ENCODE results near the gene CLDN9. TPM values are rescaled to one million over a fixed set of nuclear protein-coding genes. Genes with fewer than 3 reads are reported as not detected.
"Not testable (repeated sequence)": the region's sequence is repeated elsewhere in the genome, so short reads cannot be mapped to it uniquely, and the experiment has no call there.

Gene CLDN9
- total RNA-seq, 1 experiment from 2014 or later: 0.05 TPM

DNA sequence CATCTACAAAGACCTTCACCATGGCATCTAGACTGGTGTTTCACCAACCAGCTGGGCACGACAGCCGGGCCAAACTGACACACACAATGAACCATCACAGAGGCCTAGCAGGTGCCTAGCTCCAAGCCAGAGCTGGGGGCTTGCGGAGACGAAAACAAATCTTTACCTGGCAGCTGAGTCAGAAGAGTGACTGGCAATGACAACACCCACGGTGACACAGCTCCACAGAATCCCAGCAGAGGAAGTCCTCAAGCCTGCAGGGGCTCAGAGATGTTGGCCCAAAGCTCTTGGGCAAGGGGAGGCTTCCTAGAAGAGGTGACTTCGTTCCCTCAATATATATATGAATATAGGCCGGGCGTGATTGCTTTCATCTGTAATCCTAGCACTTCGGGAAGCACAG is 38.8 kb downstream of the CLDN9 start:
- DNase-seq (ENCODE audit: extremely low read depth, low read depth): no peak

DNA sequence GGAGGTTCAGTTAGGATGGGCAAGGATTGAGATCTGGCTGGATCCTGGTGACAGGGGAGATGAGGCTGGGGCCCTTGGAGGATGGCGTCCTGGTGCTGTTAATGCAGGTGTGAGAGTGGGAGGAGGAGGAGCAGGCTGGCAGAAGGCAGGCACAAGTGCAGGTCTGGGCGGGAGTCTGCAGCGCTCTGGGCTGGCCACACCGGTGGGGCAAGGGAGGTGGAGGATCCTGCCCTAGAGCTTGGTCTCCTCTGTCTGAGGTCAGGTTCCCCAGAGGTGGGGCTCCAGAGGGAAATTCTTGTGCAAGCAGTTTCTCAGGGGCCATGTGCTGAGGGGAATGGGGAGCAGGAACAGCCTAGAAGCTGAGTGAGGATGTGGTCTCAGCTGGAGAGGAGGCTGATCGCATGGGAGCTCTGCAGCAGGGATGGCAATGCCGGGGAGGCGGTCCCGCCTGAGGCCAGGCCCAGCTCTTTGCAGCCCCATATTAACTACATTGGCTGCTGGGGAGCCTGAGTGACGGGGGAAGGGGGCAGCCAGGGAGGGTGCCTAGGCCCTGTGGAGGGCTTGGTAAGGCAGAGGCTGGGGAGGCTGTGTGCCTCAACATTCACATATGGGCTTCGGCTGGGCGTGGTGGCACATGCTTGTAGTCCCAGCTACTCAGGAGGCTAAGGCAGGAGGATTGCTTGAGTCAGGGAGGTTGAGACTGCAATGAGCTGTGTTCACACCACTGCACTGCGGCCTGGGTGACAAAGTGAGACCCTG is 40.0 kb downstream of the CLDN9 start:
- DNase-seq (ENCODE audit: extremely low read depth, low read depth): not testable (repeated sequence)

DNA sequence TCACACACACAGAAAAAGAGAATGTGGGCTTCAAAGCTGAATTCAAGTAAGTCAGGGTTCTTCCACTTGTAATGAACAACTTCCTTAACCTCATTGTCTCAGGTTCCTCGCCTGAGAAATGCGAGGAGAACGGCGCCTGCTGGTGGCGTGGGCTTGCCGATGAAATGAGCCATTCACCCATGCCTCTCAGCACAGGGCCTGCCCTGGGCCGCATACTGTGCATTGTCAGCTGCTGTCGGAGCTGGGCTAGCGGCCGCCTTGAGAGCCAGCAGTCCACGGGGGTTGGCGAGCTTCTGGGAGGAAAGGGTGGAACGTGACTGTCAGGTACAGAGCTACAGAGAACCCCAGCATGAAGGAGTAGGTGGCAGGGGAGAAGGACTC is 40.6 kb downstream of the CLDN9 start:
- not testable (repeated sequence) for DNase-seq (ENCODE audit: extremely low read depth, low read depth)

DNA sequence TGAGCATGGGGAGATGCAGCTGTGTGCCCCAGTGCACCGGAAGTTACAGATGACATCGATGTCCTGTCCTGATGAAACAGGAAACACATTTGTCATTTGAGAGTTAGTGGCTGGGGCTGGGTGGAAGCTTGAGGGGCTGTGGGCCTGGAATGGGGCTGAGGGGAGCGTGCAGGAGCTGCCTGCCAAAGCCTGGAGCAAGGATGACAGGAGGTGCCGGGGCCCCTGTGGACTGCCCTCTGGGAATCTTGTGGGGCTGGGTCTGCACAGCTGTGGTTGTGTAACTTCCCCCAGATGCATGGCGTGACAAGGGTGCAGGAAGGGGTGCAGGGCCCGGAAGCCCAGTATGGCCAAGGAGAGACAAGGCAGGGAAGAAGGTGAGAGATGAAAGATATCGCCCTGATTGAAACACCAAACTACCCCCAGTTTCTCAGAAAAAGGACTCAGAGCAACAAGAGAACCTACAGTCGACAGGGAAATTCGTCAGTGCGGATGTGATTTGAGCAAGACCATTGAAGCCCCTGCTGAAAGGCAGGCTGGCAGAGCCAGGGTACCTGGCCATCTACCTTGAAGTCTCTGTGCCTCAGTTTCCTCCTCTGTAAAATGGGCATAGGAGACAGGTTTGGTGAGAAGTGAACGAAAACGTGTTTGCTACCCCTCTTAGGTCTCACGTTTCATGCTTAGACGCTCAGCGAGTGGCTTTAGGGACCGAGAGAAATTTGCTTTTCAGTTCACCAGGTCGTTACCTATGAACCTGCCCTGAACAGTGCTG is 42.4 kb downstream of the CLDN9 start:
- no peak for DNase-seq (ENCODE audit: extremely low read depth, low read depth)

GRCh38 chr16:3055734-3056115 is 43.0 kb downstream of the CLDN9 start:
- not testable (repeated sequence) for DNase-seq (ENCODE audit: extremely low read depth, low read depth)

GRCh38 chr16:3056336-3057180 is 43.8 kb downstream of the CLDN9 start:
- DNase-seq (ENCODE audit: extremely low read depth, low read depth): no peak

DNA sequence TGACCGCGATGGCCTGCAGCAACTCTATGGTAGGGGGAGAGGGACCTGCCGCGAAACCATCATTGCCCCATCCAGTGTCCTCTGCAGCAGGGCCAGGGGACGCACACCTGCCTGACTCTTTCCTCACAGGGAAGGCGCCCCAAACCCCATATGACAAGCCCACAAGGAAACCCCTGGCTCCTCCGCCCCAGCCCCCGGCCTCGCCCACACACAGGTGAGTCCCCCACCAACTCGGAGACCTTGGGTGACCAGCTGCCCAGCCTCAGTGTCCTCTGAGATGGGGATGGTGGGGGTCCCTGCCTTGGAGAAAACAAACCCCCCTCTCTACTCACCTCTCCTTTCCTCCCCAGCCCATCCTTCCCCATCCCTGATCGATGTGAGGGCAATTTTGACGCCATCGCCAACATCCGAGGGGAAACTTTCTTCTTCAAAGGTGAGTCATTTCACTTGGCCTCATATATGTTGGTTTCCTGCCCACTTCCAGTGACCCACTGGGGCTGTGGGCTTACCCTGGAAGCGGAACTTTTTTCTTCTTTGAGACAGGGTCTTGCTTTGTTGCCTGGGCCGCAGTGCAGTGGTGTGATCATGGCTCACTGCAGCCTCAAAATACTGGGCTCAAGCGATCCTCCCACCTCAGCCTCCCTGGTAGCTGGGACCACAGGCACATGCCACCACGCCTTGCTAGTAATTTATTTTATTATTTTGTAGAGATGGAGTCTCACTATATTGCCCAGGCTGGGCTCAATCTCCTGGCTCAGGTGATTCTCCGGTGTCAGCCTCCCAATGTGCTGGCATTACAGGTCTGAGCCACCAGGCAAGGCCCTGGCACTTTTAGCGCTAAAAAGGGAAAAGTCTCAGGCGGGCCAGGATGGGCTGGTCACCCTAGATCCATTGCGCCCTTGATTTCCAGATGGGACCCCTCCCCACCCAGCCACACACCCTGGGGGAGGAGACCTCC is 44.7 kb downstream of the CLDN9 start:
- DNase-seq (ENCODE audit: extremely low read depth, low read depth): no peak

DNA sequence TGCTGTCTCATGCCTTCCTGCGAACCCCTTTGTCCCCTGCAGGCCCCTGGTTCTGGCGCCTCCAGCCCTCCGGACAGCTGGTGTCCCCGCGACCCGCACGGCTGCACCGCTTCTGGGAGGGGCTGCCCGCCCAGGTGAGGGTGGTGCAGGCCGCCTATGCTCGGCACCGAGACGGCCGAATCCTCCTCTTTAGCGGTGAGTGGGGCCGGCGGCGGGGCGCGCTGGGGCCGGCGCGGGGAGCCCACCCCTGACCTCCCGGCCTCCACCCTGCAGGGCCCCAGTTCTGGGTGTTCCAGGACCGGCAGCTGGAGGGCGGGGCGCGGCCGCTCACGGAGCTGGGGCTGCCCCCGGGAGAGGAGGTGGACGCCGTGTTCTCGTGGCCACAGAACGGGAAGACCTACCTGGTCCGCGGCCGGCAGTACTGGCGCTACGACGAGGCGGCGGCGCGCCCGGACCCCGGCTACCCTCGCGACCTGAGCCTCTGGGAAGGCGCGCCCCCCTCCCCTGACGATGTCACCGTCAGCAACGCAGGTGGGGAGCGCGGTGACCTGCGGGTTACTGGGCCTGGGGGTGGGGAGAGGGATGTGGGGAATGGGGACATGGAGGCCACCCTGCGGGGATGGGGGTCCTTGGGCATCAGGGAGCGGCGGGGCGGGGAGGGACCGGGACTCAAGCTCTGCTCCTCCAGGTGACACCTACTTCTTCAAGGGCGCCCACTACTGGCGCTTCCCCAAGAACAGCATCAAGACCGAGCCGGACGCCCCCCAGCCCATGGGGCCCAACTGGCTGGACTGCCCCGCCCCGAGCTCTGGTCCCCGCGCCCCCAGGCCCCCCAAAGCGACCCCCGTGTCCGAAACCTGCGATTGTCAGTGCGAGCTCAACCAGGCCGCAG is 45.7 kb downstream of the CLDN9 start:
- DNase-seq (ENCODE audit: extremely low read depth, low read depth): no peak

GRCh38 chr16:3059041-3059722 is 46.5 kb downstream of the CLDN9 start:
- DNase-seq (ENCODE audit: extremely low read depth, low read depth): peak; percentile 75

- DNase-seq (ENCODE audit: extremely low read depth, low read depth): no peak
Observed at GRCh38 chr16:3059723-3060242, 47.1 kb downstream of the CLDN9 start.

GRCh38 chr16:3060339-3061127 is 47.8 kb downstream of the CLDN9 start:
- no peak for DNase-seq (ENCODE audit: extremely low read depth, low read depth)

DNA sequence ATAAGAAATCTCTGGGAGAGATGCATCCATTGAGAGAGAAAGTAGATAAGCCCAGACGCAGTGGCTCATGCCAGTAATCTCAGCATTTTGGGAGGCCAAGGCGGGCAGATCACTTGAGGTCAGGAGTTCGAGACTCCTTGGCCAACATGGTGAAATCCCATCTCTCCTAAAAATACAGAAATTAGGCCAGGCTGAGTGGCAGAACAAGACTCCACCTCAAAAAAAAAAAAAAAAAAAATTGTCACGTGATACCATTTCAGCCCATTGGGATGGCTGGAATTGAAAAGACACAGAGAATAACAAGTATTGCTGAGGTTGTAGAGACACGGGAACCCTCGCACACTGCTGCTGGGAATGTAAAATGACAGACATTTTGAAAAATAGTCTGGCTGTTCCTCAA is 49.8 kb downstream of the CLDN9 start:
- no peak for DNase-seq (ENCODE audit: extremely low read depth, low read depth)

DNA sequence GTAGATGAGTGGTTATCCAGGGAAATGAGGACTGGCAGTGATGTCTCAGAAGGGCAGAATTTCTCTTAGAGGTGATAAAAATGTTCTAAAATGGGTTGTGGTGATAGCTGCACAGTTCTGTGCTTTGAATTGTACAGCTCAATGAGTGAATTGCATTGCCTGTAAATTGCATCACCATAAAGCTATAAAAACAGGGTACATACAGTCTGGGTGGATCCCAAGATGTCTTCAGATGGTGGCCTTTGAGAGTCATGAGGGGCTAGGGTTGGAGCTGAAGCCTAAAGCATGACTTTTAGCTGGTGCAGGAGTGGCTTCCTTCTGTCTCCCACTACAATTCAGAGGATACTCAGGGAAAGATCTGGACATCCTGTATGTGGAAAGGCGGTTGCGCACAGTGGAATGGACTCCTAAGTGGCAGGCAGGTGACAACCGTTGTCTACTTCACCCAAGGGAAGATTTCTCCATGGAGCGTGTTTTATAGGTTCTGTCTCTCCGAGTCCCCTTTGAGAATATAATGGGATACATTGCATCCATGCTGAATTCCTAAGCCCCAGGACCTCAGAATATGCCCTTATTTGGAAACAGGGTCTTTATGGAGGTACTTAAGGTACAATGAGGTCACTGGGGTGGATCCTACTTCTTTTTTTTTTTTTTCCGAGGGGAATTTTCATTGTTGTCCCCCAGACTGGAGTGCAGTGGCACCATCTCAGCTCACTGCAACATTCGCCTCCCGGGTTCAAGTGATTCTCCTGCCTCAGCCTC is 51.1 kb downstream of the CLDN9 start:
- no peak for DNase-seq (ENCODE audit: extremely low read depth, low read depth)
